Mesendoderm (in vitro differentiated cells): ENCODE data around the gene LAMTOR4.

Source experiments
- DNase-seq: peaks from one replicate; pipeline ENCODE4 v3.0.0; 2013
- H2AK5ac ChIP-seq: 2 replicates; pipeline ENCODE4 v1.6.1; 2013; ENCODE audit warnings: low read length, inconsistent platforms
- H2BK120ac ChIP-seq: 2 replicates; pipeline ENCODE4 v1.6.1; 2013; ENCODE audit warnings: low read depth, mild to moderate bottlenecking, low read length, moderate library complexity, mixed read lengths
- H2BK15ac ChIP-seq: replicated peaks from 2 replicates; pipeline ENCODE4 v1.6.1; 2013; ENCODE audit warnings: low read depth, mild to moderate bottlenecking, moderate library complexity
- H2BK5ac ChIP-seq: 2 replicates; pipeline ENCODE4 v1.6.1; 2013; ENCODE audit warnings: low read length, inconsistent platforms
- H3K18ac ChIP-seq: 2 replicates; pipeline ENCODE4 v1.6.1; 2013; ENCODE audit warnings: mild to moderate bottlenecking, low read length, mixed read lengths
- H3K23ac ChIP-seq: one replicate; pipeline ENCODE4 v1.6.1; 2013; ENCODE audit warnings: low read length
- H3K27ac ChIP-seq: 2 replicates; pipeline ENCODE4 v1.5.1; 2013; ENCODE audit warnings: low read depth, mild to moderate bottlenecking, inconsistent platforms, low read length, moderate library complexity
- H3K27me3 ChIP-seq: 2 replicates; pipeline ENCODE4 v1.6.1; 2013; ENCODE audit warnings: low read length, control low read depth, mild to moderate bottlenecking, inconsistent platforms; ENCODE audit not compliant: insufficient read depth, poor library complexity
- H3K36me3 ChIP-seq: 2 replicates; pipeline ENCODE4 v1.6.1; 2013; ENCODE audit warnings: low read length, inconsistent platforms; ENCODE audit not compliant: control insufficient read depth, insufficient read depth
- H3K4ac ChIP-seq: one replicate; pipeline ENCODE4 v1.6.1; 2013; ENCODE audit warnings: low read depth, mild to moderate bottlenecking, low read length, moderate library complexity
- H3K4me1 ChIP-seq: 2 replicates; pipeline ENCODE4 v1.6.1; 2013; ENCODE audit warnings: low read depth, low read length, inconsistent platforms; ENCODE audit not compliant: control insufficient read depth
- H3K4me2 ChIP-seq: 2 replicates; pipeline ENCODE4 v1.6.1; 2013; ENCODE audit warnings: low read length
- H3K4me3 ChIP-seq: 2 replicates; pipeline ENCODE4 v1.5.1; 2013; ENCODE audit warnings: mild to moderate bottlenecking, low read length
- H3K56ac ChIP-seq: one replicate; pipeline ENCODE4 v1.6.1; 2013; ENCODE audit warnings: low read length
- H3K79me1 ChIP-seq: 2 replicates; pipeline ENCODE4 v1.6.1; 2013; ENCODE audit warnings: low read length, inconsistent platforms
- H3K79me2 ChIP-seq: 2 replicates; pipeline ENCODE4 v1.6.1; 2013; ENCODE audit warnings: mild to moderate bottlenecking, low read length; ENCODE audit not compliant: control insufficient read depth, insufficient read depth
- H3K9ac ChIP-seq: 2 replicates; pipeline ENCODE4 v1.6.1; 2013; ENCODE audit warnings: low read length, inconsistent platforms
- H4K5ac ChIP-seq: one replicate; pipeline ENCODE4 v1.6.1; 2013; ENCODE audit warnings: low read length
- H4K8ac ChIP-seq: one replicate; pipeline ENCODE4 v1.6.1; 2013; ENCODE audit warnings: low read depth, mild to moderate bottlenecking, control low read depth, low read length, moderate library complexity
- WGBS: extraction: QIAGEN DNeasy Blood & Tissue Kit; methylation state at CpG from one replicate; pipeline ENCODE4 v1.1.7; 2013; ENCODE audit warnings: low lambda C conversion rate, missing lambda C conversion rate; ENCODE audit not compliant: insufficient coverage; ENCODE audit errors: extremely low coverage; 5-methylcytosine and 5-hydroxymethylcytosine counted together

Gene LAMTOR4

GRCh38 chr7:100157069-100157333 is 8.3 kb downstream of the LAMTOR4 start:
- H3K27ac ChIP-seq: peak overlapping the region; percentile 18
- no peak overlapping the region for H3K4ac ChIP-seq
- H3K36me3 ChIP-seq: peaks cover 11% of the 10 kb centered on the region
- no peak overlapping the region for H4K5ac ChIP-seq
- DNase-seq: no peak
- no peak overlapping the region for H3K4me3 ChIP-seq
- no peak overlapping the region for H3K18ac ChIP-seq
- H2BK5ac ChIP-seq: no peak overlapping the region
- no peak overlapping the region for H2BK15ac ChIP-seq
- H3K27me3 ChIP-seq: no peaks in the 10 kb centered on the region
- H2AK5ac ChIP-seq: no peak overlapping the region
- no peak overlapping the region for H3K23ac ChIP-seq
- peaks cover 15% of the 10 kb centered on the region for H3K79me1 ChIP-seq
- peak overlapping the region; percentile 31 for H3K4me2 ChIP-seq
- H4K8ac ChIP-seq: no peak overlapping the region
- H3K79me2 ChIP-seq: no peaks in the 10 kb centered on the region
- no peak overlapping the region for H2BK120ac ChIP-seq
- peak overlapping the region; percentile 79 for H3K56ac ChIP-seq
- WGBS: no CpG with 5 or more reads among the region's 5 CpGs
- H3K9ac ChIP-seq: peak overlapping the region; percentile 92
- H3K4me1 ChIP-seq: peaks cover 12% of the 10 kb centered on the region

GRCh38 chr7:100157334-100158228 is 8.9 kb downstream of the LAMTOR4 start:
- Histone ChIP-seq H4K5ac (no peak overlapping the region), H4K8ac (no peak overlapping the region), H3K4me1 (peaks cover 12% of the 10 kb centered on the region), H3K4me3 (peak overlapping the region; percentile 84), H3K27ac (peak overlapping the region; percentile 79), H3K79me2 (no peaks in the 10 kb centered on the region), H3K23ac (peak overlapping the region; percentile 45), H2BK15ac (no peak overlapping the region), H2AK5ac (peak overlapping the region; percentile 9), H2BK5ac (no peak overlapping the region), H3K9ac (peak overlapping the region; percentile 92), H3K36me3 (peaks cover 11% of the 10 kb centered on the region), H3K27me3 (no peaks in the 10 kb centered on the region), H3K79me1 (peaks cover 15% of the 10 kb centered on the region), H3K18ac (peak overlapping the region; percentile 42), H2BK120ac (peak overlapping the region; percentile 17), H3K56ac (peak overlapping the region; percentile 86), H3K4ac (peak overlapping the region; percentile 83), H3K4me2 (peak overlapping the region; percentile 79)
- peak; percentile 89 for DNase-seq
- whole genome bisulfite sequencing: no CpG with 5 or more reads among the region's 32 CpGs

DNA sequence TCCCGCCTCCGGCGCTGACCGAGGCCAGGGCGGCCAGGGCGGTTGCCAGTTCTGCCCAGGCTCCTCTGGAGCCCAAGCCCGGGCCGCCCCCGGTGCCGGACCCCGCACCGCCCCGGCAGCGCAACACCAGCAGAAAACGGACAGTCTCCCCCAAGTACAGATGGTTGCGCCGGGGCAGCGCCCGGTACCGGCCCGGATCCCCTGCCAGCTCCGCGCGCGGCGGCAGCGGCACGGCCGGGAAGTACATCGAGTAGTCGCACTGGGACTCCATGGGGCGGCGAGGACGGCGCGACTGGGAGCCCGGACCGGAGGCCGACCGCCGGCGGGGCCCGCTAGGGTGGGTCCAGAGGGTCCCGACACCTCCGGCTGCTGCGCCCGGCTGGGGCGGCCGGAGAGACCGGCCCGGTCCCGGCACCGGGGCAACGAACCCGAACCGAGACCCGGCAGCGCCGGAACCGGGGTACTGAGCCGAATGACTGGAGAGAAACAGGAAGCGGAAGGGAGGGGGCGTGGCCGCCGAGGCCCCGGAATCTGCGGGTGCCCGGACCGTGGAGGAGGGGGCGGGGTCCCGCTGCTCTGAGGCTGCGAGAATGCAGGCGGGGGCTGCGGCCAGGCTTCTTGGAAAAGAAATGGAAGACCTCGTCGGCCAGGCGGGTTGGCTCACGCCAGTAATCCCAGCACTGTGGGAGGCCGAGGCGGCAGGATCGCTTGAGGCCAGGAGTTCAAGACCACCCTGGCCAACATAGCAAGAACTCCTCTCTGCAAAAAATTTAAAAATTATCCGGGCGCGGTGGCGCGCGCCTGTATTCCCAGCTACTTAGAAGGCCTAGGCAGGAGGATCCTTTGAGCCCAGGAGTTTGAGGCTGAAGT is 9.7 kb downstream of the LAMTOR4 start, which contains the start of gene TRAPPC14:
Gene TRAPPC14, minus strand, starts transcription at position 495 of the 870 bp plus-strand sequence. Its CDS starts 224 bp downstream, at position 271.
- Histone ChIP-seq H3K79me1 (peaks cover 15% of the 10 kb centered on the region), H3K27me3 (no peaks in the 10 kb centered on the region), H3K23ac (peak within 1 kb of the TSS; percentile 45), H4K8ac (peak within 1 kb of the TSS; percentile 42), H4K5ac (no peak within 1 kb of the TSS), H3K4me3 (peak within 1 kb of the TSS; percentile 84), H3K79me2 (no peaks in the 10 kb centered on the region), H2BK120ac (peak within 1 kb of the TSS; percentile 17), H3K4ac (peak within 1 kb of the TSS; percentile 83), H3K56ac (peak within 1 kb of the TSS; percentile 86), H3K4me2 (peak within 1 kb of the TSS; percentile 79), H2BK15ac (no peak within 1 kb of the TSS), H3K27ac (peak within 1 kb of the TSS; percentile 79), H3K36me3 (peaks cover 11% of the 10 kb centered on the region), H2BK5ac (no peak within 1 kb of the TSS), H2AK5ac (peak within 1 kb of the TSS; percentile 9), H3K4me1 (peaks cover 12% of the 10 kb centered on the region), H3K9ac (peak within 1 kb of the TSS; percentile 92), H3K18ac (peak within 1 kb of the TSS; percentile 42)
- DNase-seq: peak; percentile 94
- no CpG with 5 or more reads among the region's 87 CpGs for WGBS

GRCh38 chr7:100159099-100159623 is 10.4 kb downstream of the LAMTOR4 start:
- Histone ChIP-seq H2BK5ac (no peak overlapping the region), H3K4me1 (peaks cover 10% of the 10 kb centered on the region), H4K5ac (no peak overlapping the region), H3K27me3 (no peaks in the 10 kb centered on the region), H3K79me2 (no peaks in the 10 kb centered on the region), H3K79me1 (peaks cover 15% of the 10 kb centered on the region), H4K8ac (no peak overlapping the region), H3K36me3 (peaks cover 11% of the 10 kb centered on the region), H3K23ac (no peak overlapping the region), H3K9ac (peak overlapping the region; percentile 62), H3K27ac (peak overlapping the region; percentile 27), H3K4me3 (no peak overlapping the region), H3K4me2 (no peak overlapping the region), H3K18ac (no peak overlapping the region), H3K4ac (no peak overlapping the region), H2AK5ac (no peak overlapping the region), H2BK120ac (no peak overlapping the region), H3K56ac (peak overlapping the region; percentile 66), H2BK15ac (no peak overlapping the region)
- DNase-seq: peak; percentile 68
- no CpG with 5 or more reads among the region's 7 CpGs for WGBS

DNA sequence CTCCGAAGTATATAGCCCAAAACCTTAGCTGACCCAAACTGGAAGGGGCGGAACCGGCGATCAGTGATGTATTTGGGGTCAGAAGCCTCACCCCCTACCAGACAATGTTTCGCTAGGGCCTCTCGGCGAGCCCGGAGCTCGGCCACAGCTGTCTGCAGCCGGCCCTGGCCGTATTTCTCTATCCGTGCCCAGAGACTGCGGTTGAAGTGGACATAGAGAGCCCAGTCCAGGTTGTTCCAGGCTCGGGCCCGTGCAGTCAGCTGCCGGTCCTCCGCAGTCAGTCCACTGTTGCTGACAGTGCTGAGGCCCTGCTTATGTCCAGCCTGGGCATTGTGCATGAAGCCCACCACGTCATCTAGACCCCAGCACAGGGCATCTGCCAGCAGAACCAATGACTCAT is 11.3 kb downstream of the LAMTOR4 start:
- Histone ChIP-seq H2BK15ac (no peak overlapping the region), H3K4me3 (no peak overlapping the region), H2BK5ac (no peak overlapping the region), H4K8ac (no peak overlapping the region), H3K4me2 (no peak overlapping the region), H3K56ac (no peak overlapping the region), H3K27ac (no peak overlapping the region), H3K23ac (no peak overlapping the region), H2BK120ac (no peak overlapping the region), H3K4ac (no peak overlapping the region), H3K79me1 (peaks cover 14% of the 10 kb centered on the region), H4K5ac (no peak overlapping the region), H2AK5ac (no peak overlapping the region), H3K4me1 (peaks cover 8% of the 10 kb centered on the region), H3K18ac (no peak overlapping the region), H3K36me3 (peaks cover 11% of the 10 kb centered on the region), H3K27me3 (no peaks in the 10 kb centered on the region), H3K9ac (no peak overlapping the region), H3K79me2 (no peaks in the 10 kb centered on the region)
- WGBS: no CpG with 5 or more reads among the region's 18 CpGs
- DNase-seq: no peak
